ENCODE results near the gene LBHD2. TPM values are rescaled to one million over a fixed set of nuclear protein-coding genes. Genes with fewer than 3 reads are reported as not detected.

The LBHD2 gene
- total and polyA plus RNA-seq, 2 donors (not counting 1 experiment from before 2014, with no cell fraction given) = not detected

- Histone ChIP-seq H3K9me3 (ENCODE audit: control extremely low read depth in 1 of 3, control insufficient read depth in 2 of 3, insufficient read depth in 1 of 3, low read length in 2 of 3) (no peaks in the 10 kb centered on the region), H3K27ac (ENCODE audit: low read length in 2 of 2) (no peak overlapping the region), H3K4me3 (ENCODE audit: control extremely low read depth in 1 of 5, extremely low read depth in 1 of 5, insufficient read depth in 1 of 5, low read depth in 2 of 5, low read length in 4 of 5) (no peak overlapping the region), H3K4me2 (replicated peaks; ENCODE audit: low read depth, low read length, poor library complexity, severe bottlenecking) (no peak overlapping the region), H3K36me3 (replicated peaks in 1 of 2; ENCODE audit: control extremely low read depth in 1 of 2, control insufficient read depth in 1 of 2, extremely low read depth in 1 of 2, insufficient read depth in 2 of 2, low read length in 1 of 2) (no peaks in the 10 kb centered on the region), H3K9ac (ENCODE audit: low read length) (no peak overlapping the region), H3K79me2 (ENCODE audit: control insufficient read depth, insufficient read depth, low read length) (peaks cover 41% of the 10 kb centered on the region), H4K20me1 (ENCODE audit: control insufficient read depth, insufficient read depth, low read length, poor library complexity, severe bottlenecking) (peaks cover 21% of the 10 kb centered on the region), H3K27me3 (replicated peaks in 1 of 4; ENCODE audit: control extremely low read depth in 1 of 4, control insufficient read depth in 3 of 4, insufficient read depth in 4 of 4, low read length in 3 of 4) (no peaks in the 10 kb centered on the region), H2AFZ (ENCODE audit: insufficient read depth, low read depth, low read length, poor library complexity, severe bottlenecking) (no peak overlapping the region), H3K4me1 (ENCODE audit: control insufficient read depth in 2 of 2, insufficient read depth in 2 of 2, low read length in 2 of 2) (peaks cover 9 to 18% of the 10 kb centered on the region in 2 donors)
- DNase-seq (no peak), ATAC-seq (ENCODE audit: low read depth) (no peak)
- WGBS (ENCODE audit: insufficient coverage) = 100% methylated on average over 1 of the region's 5 CpGs
- Mint-ChIP-seq H3K9me3 (ENCODE audit: insufficient read depth) (no peaks in the 10 kb centered on the region), H3K27me3 (no peaks in the 10 kb centered on the region), H3K27ac (no peak overlapping the region), H3K4me3 (no peak overlapping the region), H3K4me1 (peaks cover 29% of the 10 kb centered on the region)
- intact Hi-C loops (cut with micrococcal nuclease) = loop anchor here (10.0 kb wide), 2 partner anchors 126 to 276 kb away; partner anchors contain the start of genes AMN and TRAF3
- no peak for TF ChIP-seq EZH2 (IDR thresholded peaks at IDR 0.05; ENCODE audit: borderline replicate concordance, insufficient read depth, low read depth, low read length, poor library complexity, severe bottlenecking)
- ChIA-PET POLR2A (no interaction called here), CTCF (interaction anchor here (0.7 kb wide), 1 partner anchor 133 kb away, joined by 3 read pairs; no protein-coding TSS in a partner anchor)
Measured at GRCh38 chr14:103050935-103051334, 33.1 kb upstream of the LBHD2 start.

- Histone ChIP-seq H2AFZ (ENCODE audit: insufficient read depth, low read depth, low read length, poor library complexity, severe bottlenecking) (no peak overlapping the region), H3K36me3 (replicated peaks in 1 of 2; ENCODE audit: control extremely low read depth in 1 of 2, control insufficient read depth in 1 of 2, extremely low read depth in 1 of 2, insufficient read depth in 2 of 2, low read length in 1 of 2) (no peaks in the 10 kb centered on the region), H3K27me3 (replicated peaks in 1 of 4; ENCODE audit: control extremely low read depth in 1 of 4, control insufficient read depth in 3 of 4, insufficient read depth in 4 of 4, low read length in 3 of 4) (no peaks in the 10 kb centered on the region), H3K4me3 (ENCODE audit: control extremely low read depth in 1 of 5, extremely low read depth in 1 of 5, insufficient read depth in 1 of 5, low read depth in 2 of 5, low read length in 4 of 5) (no peak overlapping the region), H3K9me3 (ENCODE audit: control extremely low read depth in 1 of 3, control insufficient read depth in 2 of 3, insufficient read depth in 1 of 3, low read length in 2 of 3) (no peaks in the 10 kb centered on the region), H3K4me1 (ENCODE audit: control insufficient read depth in 2 of 2, insufficient read depth in 2 of 2, low read length in 2 of 2) (peaks cover 14 to 16% of the 10 kb centered on the region in 2 donors), H3K4me2 (replicated peaks; ENCODE audit: low read depth, low read length, poor library complexity, severe bottlenecking) (peak overlapping the region; percentile 25), H3K79me2 (ENCODE audit: control insufficient read depth, insufficient read depth, low read length) (peaks cover 31% of the 10 kb centered on the region), H3K27ac (ENCODE audit: low read length in 2 of 2) (no peak overlapping the region), H3K9ac (ENCODE audit: low read length) (no peak overlapping the region), H4K20me1 (ENCODE audit: control insufficient read depth, insufficient read depth, low read length, poor library complexity, severe bottlenecking) (peaks cover 13% of the 10 kb centered on the region)
- H3K27me3 Mint-ChIP-seq = no peaks in the 10 kb centered on the region
- peak overlapping the region; percentile 15 for H3K27ac Mint-ChIP-seq
- DNase-seq (peak; percentile 31), ATAC-seq (ENCODE audit: low read depth) (no peak)
- TF ChIP-seq CTCF (IDR thresholded peaks at IDR 0.05) (no peak), EZH2 (IDR thresholded peaks at IDR 0.05; ENCODE audit: borderline replicate concordance, insufficient read depth, low read depth, low read length, poor library complexity, severe bottlenecking) (no peak)
- intact Hi-C loops (cut with micrococcal nuclease) = loop anchor here (10.0 kb wide), 2 partner anchors 128 to 278 kb away; partner anchors contain the start of genes AMN and TRAF3
- H3K4me1 Mint-ChIP-seq = peaks cover 26% of the 10 kb centered on the region
- WGBS (ENCODE audit: insufficient coverage) = 32% methylated on average over 6 of the region's 10 CpGs
- ChIA-PET POLR2A (no interaction called here), CTCF (interaction anchor here (0.6 kb wide), 1 partner anchor 356 kb away, joined by 5 read pairs; no protein-coding TSS in a partner anchor)
- H3K9me3 Mint-ChIP-seq (ENCODE audit: insufficient read depth) = no peaks in the 10 kb centered on the region
- H3K4me3 Mint-ChIP-seq = no peak overlapping the region
Measured at GRCh38 chr14:103052407-103052806, 31.6 kb upstream of the LBHD2 start.
